CD14-positive monocyte (primary cell): Measurements from ENCODE around the gene NDUFV3. TPM values are rescaled to one million over a fixed set of nuclear protein-coding genes. Genes with fewer than 3 reads are reported as not detected.
A peak's percentile ranks its signal among the peaks of the same experiment; 100 is the strongest.

ENCODE experiments used
- DNase-seq, 3 donors: peaks; one replicate each; pipeline ENCODE4 v3.0.0-alpha.2; 2011 to 2022
- H2AFZ ChIP-seq: 2 replicates; pipeline ENCODE4 v1.6.0; 2012; ENCODE audit warnings: mild to moderate bottlenecking, low read depth, low read length, inconsistent platforms; ENCODE audit not compliant: insufficient read depth, poor library complexity, severe bottlenecking
- H3K27ac ChIP-seq, 2 donors: 1 replicate in 1 of 2; 2 replicates in 1 of 2; pipeline ENCODE4 v1.5.1; 2012 to 2013; ENCODE audit warnings: low read length in 2 of 2, control low read depth in 1 of 2, inconsistent platforms in 1 of 2, low read depth in 1 of 2, mild to moderate bottlenecking in 1 of 2
- H3K27me3 ChIP-seq, 2 donors: one replicate each; pipeline versions ENCODE4 v1.6.0 to v1.6.1; 2011 to 2013; ENCODE audit warnings: low read length in 2 of 2; ENCODE audit not compliant: control insufficient read depth in 2 of 2, insufficient read depth in 2 of 2
- H3K36me3 ChIP-seq, 2 donors: replicated peaks in 1 of 2; 1 replicate in 1 of 2; 2 replicates in 1 of 2; pipeline versions ENCODE4 v1.5.1 to v1.6.1; 2012 to 2013; ENCODE audit warnings: low read length in 2 of 2, control low read depth in 1 of 2, inconsistent platforms in 1 of 2, mild to moderate bottlenecking in 1 of 2; ENCODE audit not compliant: insufficient read depth in 2 of 2, control insufficient read depth in 1 of 2
- H3K4me1 ChIP-seq, 2 donors: 1 replicate in 1 of 2; 2 replicates in 1 of 2; pipeline versions ENCODE4 v1.5.1 to v1.6.1; 2012 to 2013; ENCODE audit warnings: low read length in 2 of 2, control low read depth in 1 of 2, inconsistent platforms in 1 of 2, mild to moderate bottlenecking in 1 of 2, moderate library complexity in 1 of 2; ENCODE audit not compliant: insufficient read depth in 2 of 2, control insufficient read depth in 1 of 2
- H3K4me2 ChIP-seq: replicated peaks from 2 replicates; pipeline ENCODE3; 2012; ENCODE audit warnings: low read length, moderate library complexity, mild to moderate bottlenecking; ENCODE audit not compliant: poor library complexity, severe bottlenecking; ENCODE audit errors: extremely low read depth
- H3K4me3 ChIP-seq, 3 experiments: fragments of 200-600 bp in 1 of 3; sonication (generic) in 1 of 3; replicated peaks in 1 of 3; 1 replicate in 2 of 3; 2 replicates in 1 of 3; pipeline ENCODE4 v1.5.1; 2011 to 2013; ENCODE audit warnings: low read length in 3 of 3, mild to moderate bottlenecking in 3 of 3, control low read depth in 2 of 3, low read depth in 2 of 3, inconsistent platforms in 1 of 3, moderate library complexity in 1 of 3
- H3K79me2 ChIP-seq: 2 replicates; pipeline ENCODE4 v1.6.0; 2012; ENCODE audit warnings: mild to moderate bottlenecking, control low read depth, inconsistent platforms, low read length, moderate library complexity; ENCODE audit not compliant: insufficient read depth
- H3K9ac ChIP-seq: 2 replicates; pipeline ENCODE4 v1.6.0; 2017; ENCODE audit warnings: low read length, mild to moderate bottlenecking; ENCODE audit not compliant: insufficient read depth, poor library complexity, severe bottlenecking
- H3K9me3 ChIP-seq, 2 donors: replicated peaks in 1 of 2; 1 replicate in 1 of 2; 2 replicates in 1 of 2; pipeline versions ENCODE4 v1.5.1 to v1.6.1; 2012 to 2013; ENCODE audit warnings: low read length in 2 of 2, control low read depth in 1 of 2; ENCODE audit not compliant: control insufficient read depth in 1 of 2, insufficient read depth in 1 of 2
- H4K20me1 ChIP-seq: 2 replicates; pipeline ENCODE4 v1.6.0; 2012; ENCODE audit warnings: mild to moderate bottlenecking, low read length, control low read depth, moderate library complexity; ENCODE audit not compliant: insufficient read depth
- H3K27ac Mint-ChIP-seq, 7 donors: one replicate each; pipeline ENCODE4 v1.8.0; 2020; ENCODE audit warnings: mild to moderate bottlenecking in 7 of 7, mixed read lengths in 7 of 7, moderate library complexity in 6 of 7, inconsistent platforms in 2 of 7
- H3K27me3 Mint-ChIP-seq, 3 donors: one replicate each; pipeline ENCODE4 v1.8.0; 2021 to 2022; ENCODE audit warnings: low read depth in 3 of 3, mild to moderate bottlenecking in 3 of 3, mixed read lengths in 3 of 3, moderate library complexity in 3 of 3, inconsistent platforms in 1 of 3
- H3K36me3 Mint-ChIP-seq, 2 donors: one replicate each; pipeline ENCODE4 v1.8.0; 2020; ENCODE audit warnings: mixed read lengths in 2 of 2, inconsistent platforms in 1 of 2, mild to moderate bottlenecking in 1 of 2
- H3K4me1 Mint-ChIP-seq: one replicate; pipeline ENCODE4 v1.8.0; 2020; ENCODE audit warnings: mild to moderate bottlenecking, mixed read lengths
- H3K4me3 Mint-ChIP-seq, 2 donors: one replicate each; pipeline ENCODE4 v1.8.0; 2020; ENCODE audit warnings: mild to moderate bottlenecking in 2 of 2, mixed read lengths in 2 of 2, moderate library complexity in 1 of 2
- H3K9me3 Mint-ChIP-seq, 7 donors: one replicate each; pipeline ENCODE4 v1.8.0; 2020 to 2022; ENCODE audit warnings: mixed read lengths in 7 of 7, mild to moderate bottlenecking in 6 of 7, moderate library complexity in 6 of 7, inconsistent platforms in 2 of 7
- CTCF ChIP-seq: fragments of 200-600 bp; IDR thresholded peaks from one replicate; pipeline ENCODE4 v1.8.0; 2022; ENCODE audit warnings: antibody characterized with exemption, mild to moderate bottlenecking
- WGBS: methylation state at CpG from one replicate; pipeline ENCODE4 v1.1.5; 2013; ENCODE audit warnings: missing lambda C conversion rate; ENCODE audit not compliant: insufficient coverage; 5-methylcytosine and 5-hydroxymethylcytosine counted together
- intact Hi-C, 2 donors: fragments of 100-400 bp; cut with micrococcal nuclease; formaldehyde crosslinking; loops; one replicate each; pipeline versions ENCODE4 v1.15.0 to v1.15.1; 2023
- polyA plus RNA-seq, 3 donors: library from polyadenylated mRNA; depleted of rRNA in 1 of 3; unstranded in 2 of 3; stranded (reverse) in 1 of 3; fragments of 300-500 nt in 2 of 3; fragments of >200 nt in 1 of 3; fragmentation: Illumina TruSeq in 2 of 3; gene quantifications; 1 replicate in 2 of 3; 2 replicates in 1 of 3; pipeline ENCODE4 v1.2.3, GENCODE V29; 2012 to 2021

Gene NDUFV3
- polyA plus RNA-seq, 3 donors = 18.2 to 35.5 (median 28.0) TPM

- no peaks in the 10 kb centered on the region for H3K9me3 ChIP-seq
- TF ChIP-seq CTCF = no peak
- Mint-ChIP-seq H3K4me3 (no peak overlapping the region), H3K27ac (no peak overlapping the region), H3K9me3 (peaks cover 0 to 4% (median 0%) of the 10 kb centered on the region in 7 donors), H3K4me1 (no peaks in the 10 kb centered on the region), H3K27me3 (peaks cover 0 to 3% (median 0%) of the 10 kb centered on the region in 3 donors), H3K36me3 (peaks cover 79 to 98% of the 10 kb centered on the region in 2 donors)
- peaks cover 78 to 95% of the 10 kb centered on the region in 2 donors for H3K36me3 ChIP-seq
- H3K27ac ChIP-seq = no peak overlapping the region
- H2AFZ ChIP-seq = no peak overlapping the region
- 95% methylated on average over 10 of the region's 10 CpGs for WGBS
- H3K4me3 ChIP-seq = no peak overlapping the region
- intact Hi-C loops = no loop called here
- no peaks in the 10 kb centered on the region for H4K20me1 ChIP-seq
- DNase-seq = no peak
- no peaks in the 10 kb centered on the region for H3K79me2 ChIP-seq
- no peak overlapping the region for H3K4me2 ChIP-seq
- no peak overlapping the region for H3K9ac ChIP-seq
- H3K27me3 ChIP-seq = no peaks in the 10 kb centered on the region
- H3K4me1 ChIP-seq = no peaks in the 10 kb centered on the region
These were observed 42.6 kb upstream of the NDUFV3 start for GRCh38 chr21:42850463-42850862.

DNA sequence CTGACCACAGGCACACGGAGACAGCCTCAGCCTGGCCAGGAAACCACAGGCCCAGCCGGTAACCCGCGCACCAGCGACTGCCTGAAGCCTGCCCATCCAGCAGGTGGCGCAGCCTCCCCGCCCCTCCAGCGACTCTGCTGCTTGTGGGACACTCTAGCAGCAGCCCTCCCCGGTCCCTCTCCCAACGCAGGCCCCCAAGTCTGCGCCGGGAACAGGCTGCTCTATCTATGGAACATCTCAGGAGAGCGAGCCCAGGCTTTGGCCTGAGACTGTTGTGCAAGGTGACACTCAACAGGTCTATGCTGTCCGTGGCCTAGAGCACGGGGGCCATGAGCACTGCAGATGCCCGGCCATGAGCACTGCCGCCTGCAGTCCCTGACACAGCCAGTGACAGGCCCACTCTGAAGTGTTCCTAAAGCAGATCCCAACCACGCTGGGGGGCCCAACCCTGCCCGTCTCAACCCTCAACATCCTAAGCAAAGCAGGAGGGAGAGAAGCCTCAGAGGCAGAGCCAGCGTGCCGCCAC is 42.2 kb upstream of the NDUFV3 start:
- H3K9me3 ChIP-seq = no peaks in the 10 kb centered on the region
- no peak overlapping the region for H3K4me3 ChIP-seq
- H4K20me1 ChIP-seq = no peaks in the 10 kb centered on the region
- peaks cover 80 to 98% of the 10 kb centered on the region in 2 donors for H3K36me3 Mint-ChIP-seq
- peaks cover 79 to 95% of the 10 kb centered on the region in 2 donors for H3K36me3 ChIP-seq
- H3K9me3 Mint-ChIP-seq = peaks cover 0 to 4% (median 0%) of the 10 kb centered on the region in 7 donors
- no peak overlapping the region for H3K27ac ChIP-seq
- no peak overlapping the region for H3K4me2 ChIP-seq
- H3K9ac ChIP-seq = no peak overlapping the region
- DNase-seq = peak in 1 of 3 donors; percentile 2
- H3K27ac Mint-ChIP-seq = peak overlapping the region in 1 of 7 donors; percentile 10
- H3K79me2 ChIP-seq = no peaks in the 10 kb centered on the region
- WGBS = 65% methylated on average over 20 of the region's 21 CpGs
- H3K4me1 Mint-ChIP-seq = no peaks in the 10 kb centered on the region
- H3K4me3 Mint-ChIP-seq = no peak overlapping the region
- no peak overlapping the region for H2AFZ ChIP-seq
- TF ChIP-seq CTCF = peak; percentile 56
- intact Hi-C loops = no loop called here
- no peaks in the 10 kb centered on the region for H3K27me3 ChIP-seq
- peaks cover 0 to 3% (median 0%) of the 10 kb centered on the region in 3 donors for H3K27me3 Mint-ChIP-seq
- no peaks in the 10 kb centered on the region for H3K4me1 ChIP-seq
